Measurements from ENCODE around the gene SPACA6. TPM values are rescaled to one million over a fixed set of nuclear protein-coding genes. Genes with fewer than 3 reads are reported as not detected.

SPACA6 gene
- total and polyA plus RNA-seq, 2 experiments from 2014 or later = 5.1 to 11.5 TPM

DNA sequence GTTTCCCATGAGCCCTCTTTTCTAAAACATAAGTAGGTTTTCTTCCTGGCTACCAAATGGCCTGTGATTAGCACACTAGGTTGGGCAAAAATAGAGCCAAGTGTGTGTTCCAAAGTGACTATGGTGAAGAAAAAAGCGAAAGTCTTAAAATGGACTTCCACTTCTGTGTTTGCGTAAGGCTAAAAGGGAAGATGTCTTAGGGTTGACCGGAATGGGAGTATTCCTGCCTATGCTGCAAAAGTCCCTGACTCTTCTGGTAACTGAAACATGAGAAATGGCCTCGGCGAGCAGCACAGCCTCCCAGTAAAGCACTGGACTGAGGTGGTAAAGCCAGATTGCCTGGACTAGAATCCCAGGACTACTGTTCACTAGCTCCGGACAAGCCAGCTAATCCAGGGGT lies 61.0 kb downstream of the SPACA6 start (continued):
- TF ChIP-seq, protein P1, sequence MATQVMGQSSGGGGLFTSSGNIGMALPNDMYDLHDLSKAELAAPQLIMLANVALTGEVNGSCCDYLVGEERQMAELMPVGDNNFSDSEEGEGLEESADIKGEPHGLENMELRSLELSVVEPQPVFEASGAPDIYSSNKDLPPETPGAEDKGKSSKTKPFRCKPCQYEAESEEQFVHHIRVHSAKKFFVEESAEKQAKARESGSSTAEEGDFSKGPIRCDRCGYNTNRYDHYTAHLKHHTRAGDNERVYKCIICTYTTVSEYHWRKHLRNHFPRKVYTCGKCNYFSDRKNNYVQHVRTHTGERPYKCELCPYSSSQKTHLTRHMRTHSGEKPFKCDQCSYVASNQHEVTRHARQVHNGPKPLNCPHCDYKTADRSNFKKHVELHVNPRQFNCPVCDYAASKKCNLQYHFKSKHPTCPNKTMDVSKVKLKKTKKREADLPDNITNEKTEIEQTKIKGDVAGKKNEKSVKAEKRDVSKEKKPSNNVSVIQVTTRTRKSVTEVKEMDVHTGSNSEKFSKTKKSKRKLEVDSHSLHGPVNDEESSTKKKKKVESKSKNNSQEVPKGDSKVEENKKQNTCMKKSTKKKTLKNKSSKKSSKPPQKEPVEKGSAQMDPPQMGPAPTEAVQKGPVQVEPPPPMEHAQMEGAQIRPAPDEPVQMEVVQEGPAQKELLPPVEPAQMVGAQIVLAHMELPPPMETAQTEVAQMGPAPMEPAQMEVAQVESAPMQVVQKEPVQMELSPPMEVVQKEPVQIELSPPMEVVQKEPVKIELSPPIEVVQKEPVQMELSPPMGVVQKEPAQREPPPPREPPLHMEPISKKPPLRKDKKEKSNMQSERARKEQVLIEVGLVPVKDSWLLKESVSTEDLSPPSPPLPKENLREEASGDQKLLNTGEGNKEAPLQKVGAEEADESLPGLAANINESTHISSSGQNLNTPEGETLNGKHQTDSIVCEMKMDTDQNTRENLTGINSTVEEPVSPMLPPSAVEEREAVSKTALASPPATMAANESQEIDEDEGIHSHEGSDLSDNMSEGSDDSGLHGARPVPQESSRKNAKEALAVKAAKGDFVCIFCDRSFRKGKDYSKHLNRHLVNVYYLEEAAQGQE (IDR thresholded peaks at IDR 0.05; ENCODE audit: unreplicated experiment) = no peak
- TF ChIP-seq CREB1 (CRISPR knock-in tag; IDR thresholded peaks at IDR 0.05; ENCODE audit: low read depth) = no peak
- no peak for TF ChIP-seq NANOG (IDR thresholded peaks at IDR 0.05; ENCODE audit: borderline replicate concordance)
- TF ChIP-seq, protein P2, sequence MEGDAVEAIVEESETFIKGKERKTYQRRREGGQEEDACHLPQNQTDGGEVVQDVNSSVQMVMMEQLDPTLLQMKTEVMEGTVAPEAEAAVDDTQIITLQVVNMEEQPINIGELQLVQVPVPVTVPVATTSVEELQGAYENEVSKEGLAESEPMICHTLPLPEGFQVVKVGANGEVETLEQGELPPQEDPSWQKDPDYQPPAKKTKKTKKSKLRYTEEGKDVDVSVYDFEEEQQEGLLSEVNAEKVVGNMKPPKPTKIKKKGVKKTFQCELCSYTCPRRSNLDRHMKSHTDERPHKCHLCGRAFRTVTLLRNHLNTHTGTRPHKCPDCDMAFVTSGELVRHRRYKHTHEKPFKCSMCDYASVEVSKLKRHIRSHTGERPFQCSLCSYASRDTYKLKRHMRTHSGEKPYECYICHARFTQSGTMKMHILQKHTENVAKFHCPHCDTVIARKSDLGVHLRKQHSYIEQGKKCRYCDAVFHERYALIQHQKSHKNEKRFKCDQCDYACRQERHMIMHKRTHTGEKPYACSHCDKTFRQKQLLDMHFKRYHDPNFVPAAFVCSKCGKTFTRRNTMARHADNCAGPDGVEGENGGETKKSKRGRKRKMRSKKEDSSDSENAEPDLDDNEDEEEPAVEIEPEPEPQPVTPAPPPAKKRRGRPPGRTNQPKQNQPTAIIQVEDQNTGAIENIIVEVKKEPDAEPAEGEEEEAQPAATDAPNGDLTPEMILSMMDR (conservative IDR thresholded peaks at IDR 0.05; ENCODE audit: low read depth in 2 of 2) = no peak
- TF ChIP-seq STAT1 (IDR thresholded peaks at IDR 0.05; ENCODE audit: unreplicated experiment) = no peak

DNA sequence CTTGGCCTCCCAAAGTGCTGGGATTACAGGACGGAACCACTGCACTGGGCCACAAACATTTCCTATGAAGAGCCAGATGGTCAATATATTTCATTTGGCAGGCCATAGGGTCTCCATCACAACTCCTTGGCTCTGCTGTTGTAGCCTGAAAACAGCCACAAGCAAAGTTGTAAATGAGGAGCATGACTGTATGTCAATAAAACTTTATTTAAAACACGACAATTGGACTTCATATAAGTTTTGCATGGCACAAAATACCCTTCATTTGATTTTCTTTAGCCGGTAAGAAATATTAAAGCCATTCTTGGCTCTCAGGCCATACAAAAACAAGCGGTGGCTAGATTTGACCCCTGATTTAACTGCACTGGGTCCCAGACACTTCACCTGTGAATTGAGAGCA lies 61.6 kb downstream of the SPACA6 start:
- H3K9me3 Mint-ChIP-seq = peaks cover 55% of the 10 kb centered on the region
- Histone ChIP-seq H3K4me3 (no peak overlapping the region), H3K36me3 (ENCODE audit: insufficient read depth) (no peaks in the 10 kb centered on the region), H3K9me2 (ENCODE audit: insufficient read depth) (no peaks in the 10 kb centered on the region), H3F3A (replicated peaks; ENCODE audit: low read depth) (no peaks in the 10 kb centered on the region), H3K27ac (ENCODE audit: low read depth) (no peak overlapping the region), H3K4me1 (ENCODE audit: insufficient read depth) (no peaks in the 10 kb centered on the region), H3K79me2 (replicated peaks; ENCODE audit: insufficient read depth) (no peaks in the 10 kb centered on the region), H3K4me2 (no peak overlapping the region), H4K20me1 (replicated peaks; ENCODE audit: insufficient read depth) (no peaks in the 10 kb centered on the region), H2AFZ (no peak overlapping the region), H3K27me3 (ENCODE audit: insufficient read depth) (no peaks in the 10 kb centered on the region)
- H3K27me3 Mint-ChIP-seq (ENCODE audit: insufficient read depth, low read depth, poor library complexity) = peaks cover 5% of the 10 kb centered on the region
- H3K36me3 Mint-ChIP-seq (ENCODE audit: low read depth) = no peaks in the 10 kb centered on the region; the same call in 1 of the 3 replicates
- ATAC-seq (no peak), DNase-seq (ENCODE audit: low spot score) (no peak)
- no peaks in the 10 kb centered on the region for H3K4me1 Mint-ChIP-seq
- no peak overlapping the region for H3K4me3 Mint-ChIP-seq
- no peak overlapping the region for H3K27ac Mint-ChIP-seq
- no peak for TF ChIP-seq POLR2AphosphoS5 (IDR thresholded peaks at IDR 0.05; ENCODE audit: low read depth)
- no peak for TF ChIP-seq NANOG (IDR thresholded peaks at IDR 0.05; ENCODE audit: borderline replicate concordance)
- TF ChIP-seq, protein P1 (IDR thresholded peaks at IDR 0.05; ENCODE audit: unreplicated experiment) = no peak
- no peak for TF ChIP-seq JUNB (IDR thresholded peaks at IDR 0.05; ENCODE audit: unreplicated experiment)
- TF ChIP-seq STAT1 (IDR thresholded peaks at IDR 0.05; ENCODE audit: unreplicated experiment) = no peak
- TF ChIP-seq EZH2phosphoT487 (IDR thresholded peaks at IDR 0.05; ENCODE audit: unreplicated experiment) = no peak
- TF ChIP-seq, protein P3, sequence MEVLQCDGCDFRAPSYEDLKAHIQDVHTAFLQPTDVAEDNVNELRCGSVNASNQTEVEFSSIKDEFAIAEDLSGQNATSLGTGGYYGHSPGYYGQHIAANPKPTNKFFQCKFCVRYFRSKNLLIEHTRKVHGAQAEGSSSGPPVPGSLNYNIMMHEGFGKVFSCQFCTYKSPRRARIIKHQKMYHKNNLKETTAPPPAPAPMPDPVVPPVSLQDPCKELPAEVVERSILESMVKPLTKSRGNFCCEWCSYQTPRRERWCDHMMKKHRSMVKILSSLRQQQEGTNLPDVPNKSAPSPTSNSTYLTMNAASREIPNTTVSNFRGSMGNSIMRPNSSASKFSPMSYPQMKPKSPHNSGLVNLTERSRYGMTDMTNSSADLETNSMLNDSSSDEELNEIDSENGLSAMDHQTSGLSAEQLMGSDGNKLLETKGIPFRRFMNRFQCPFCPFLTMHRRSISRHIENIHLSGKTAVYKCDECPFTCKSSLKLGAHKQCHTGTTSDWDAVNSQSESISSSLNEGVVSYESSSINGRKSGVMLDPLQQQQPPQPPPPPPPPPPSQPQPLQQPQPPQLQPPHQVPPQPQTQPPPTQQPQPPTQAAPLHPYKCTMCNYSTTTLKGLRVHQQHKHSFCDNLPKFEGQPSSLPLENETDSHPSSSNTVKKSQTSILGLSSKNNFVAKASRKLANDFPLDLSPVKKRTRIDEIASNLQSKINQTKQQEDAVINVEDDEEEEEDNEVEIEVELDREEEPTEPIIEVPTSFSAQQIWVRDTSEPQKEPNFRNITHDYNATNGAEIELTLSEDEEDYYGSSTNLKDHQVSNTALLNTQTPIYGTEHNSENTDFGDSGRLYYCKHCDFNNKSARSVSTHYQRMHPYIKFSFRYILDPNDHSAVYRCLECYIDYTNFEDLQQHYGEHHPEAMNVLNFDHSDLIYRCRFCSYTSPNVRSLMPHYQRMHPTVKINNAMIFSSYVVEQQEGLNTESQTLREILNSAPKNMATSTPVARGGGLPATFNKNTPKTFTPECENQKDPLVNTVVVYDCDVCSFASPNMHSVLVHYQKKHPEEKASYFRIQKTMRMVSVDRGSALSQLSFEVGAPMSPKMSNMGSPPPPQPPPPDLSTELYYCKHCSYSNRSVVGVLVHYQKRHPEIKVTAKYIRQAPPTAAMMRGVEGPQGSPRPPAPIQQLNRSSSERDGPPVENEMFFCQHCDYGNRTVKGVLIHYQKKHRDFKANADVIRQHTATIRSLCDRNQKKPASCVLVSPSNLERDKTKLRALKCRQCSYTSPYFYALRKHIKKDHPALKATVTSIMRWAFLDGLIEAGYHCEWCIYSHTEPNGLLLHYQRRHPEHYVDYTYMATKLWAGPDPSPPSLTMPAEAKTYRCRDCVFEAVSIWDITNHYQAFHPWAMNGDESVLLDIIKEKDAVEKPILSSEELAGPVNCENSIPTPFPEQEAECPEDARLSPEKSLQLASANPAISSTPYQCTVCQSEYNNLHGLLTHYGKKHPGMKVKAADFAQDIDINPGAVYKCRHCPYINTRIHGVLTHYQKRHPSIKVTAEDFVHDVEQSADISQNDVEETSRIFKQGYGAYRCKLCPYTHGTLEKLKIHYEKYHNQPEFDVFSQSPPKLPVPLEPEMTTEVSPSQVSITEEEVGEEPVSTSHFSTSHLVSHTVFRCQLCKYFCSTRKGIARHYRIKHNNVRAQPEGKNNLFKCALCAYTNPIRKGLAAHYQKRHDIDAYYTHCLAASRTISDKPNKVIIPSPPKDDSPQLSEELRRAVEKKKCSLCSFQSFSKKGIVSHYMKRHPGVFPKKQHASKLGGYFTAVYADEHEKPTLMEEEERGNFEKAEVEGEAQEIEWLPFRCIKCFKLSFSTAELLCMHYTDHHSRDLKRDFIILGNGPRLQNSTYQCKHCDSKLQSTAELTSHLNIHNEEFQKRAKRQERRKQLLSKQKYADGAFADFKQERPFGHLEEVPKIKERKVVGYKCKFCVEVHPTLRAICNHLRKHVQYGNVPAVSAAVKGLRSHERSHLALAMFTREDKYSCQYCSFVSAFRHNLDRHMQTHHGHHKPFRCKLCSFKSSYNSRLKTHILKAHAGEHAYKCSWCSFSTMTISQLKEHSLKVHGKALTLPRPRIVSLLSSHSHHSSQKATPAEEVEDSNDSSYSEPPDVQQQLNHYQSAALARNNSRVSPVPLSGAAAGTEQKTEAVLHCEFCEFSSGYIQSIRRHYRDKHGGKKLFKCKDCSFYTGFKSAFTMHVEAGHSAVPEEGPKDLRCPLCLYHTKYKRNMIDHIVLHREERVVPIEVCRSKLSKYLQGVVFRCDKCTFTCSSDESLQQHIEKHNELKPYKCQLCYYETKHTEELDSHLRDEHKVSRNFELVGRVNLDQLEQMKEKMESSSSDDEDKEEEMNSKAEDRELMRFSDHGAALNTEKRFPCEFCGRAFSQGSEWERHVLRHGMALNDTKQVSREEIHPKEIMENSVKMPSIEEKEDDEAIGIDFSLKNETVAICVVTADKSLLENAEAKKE (CRISPR knock-in tag; IDR thresholded peaks at IDR 0.05) = no peak
